Calu3 (cell line): ENCODE data around the gene SIX5. TPM values are rescaled to one million over a fixed set of nuclear protein-coding genes. Genes with fewer than 3 reads are reported as not detected.
A peak's percentile ranks its signal among the peaks of the same experiment; 100 is the strongest.

Experiments used
- BruUV-seq: library from RNA; stranded (reverse); fragments of 400-500 nt; replicated peaks from 2 replicates; lab custom pipeline; 2021; lab: Mats Ljungman, UMichigan
- CTCF ChIA-PET: fragments of 300-600 bp; sonication (Branson Sonifier 250); formaldehyde crosslinking; loops from one replicate; lab custom pipeline; 2022; ENCODE audit warnings: antibody characterized with exemption; lab: Charles Lee
- DNase-seq: peaks from one replicate; pipeline ENCODE4 v3.0.0; 2022
- H3K27ac Mint-ChIP-seq: one replicate; pipeline ENCODE4 v1.8.0; 2022; ENCODE audit warnings: mixed read lengths; ENCODE audit not compliant: unreplicated experiment
- H3K27me3 Mint-ChIP-seq: one replicate; pipeline ENCODE4 v1.8.0; 2022; ENCODE audit warnings: mixed read lengths; ENCODE audit not compliant: unreplicated experiment
- H3K36me3 Mint-ChIP-seq: one replicate; pipeline ENCODE4 v1.8.0; 2022; ENCODE audit warnings: mild to moderate bottlenecking, moderate library complexity, mixed read lengths; ENCODE audit not compliant: insufficient read depth, unreplicated experiment
- H3K4me1 Mint-ChIP-seq: one replicate; pipeline ENCODE4 v1.8.0; 2022; ENCODE audit warnings: mild to moderate bottlenecking, low read depth, mixed read lengths; ENCODE audit not compliant: unreplicated experiment
- H3K4me3 Mint-ChIP-seq: one replicate; pipeline ENCODE4 v1.8.0; 2022; ENCODE audit warnings: mild to moderate bottlenecking, low read depth, moderate library complexity, mixed read lengths; ENCODE audit not compliant: unreplicated experiment
- H3K9me3 Mint-ChIP-seq: one replicate; pipeline ENCODE4 v1.8.0; 2022; ENCODE audit warnings: low read depth, mixed read lengths; ENCODE audit not compliant: unreplicated experiment
- intact Hi-C: fragments of 100-400 bp; cut with micrococcal nuclease; formaldehyde crosslinking; loops from one replicate; pipeline ENCODE4 v1.10.0; 2022; ENCODE audit not compliant: unreplicated experiment
- total RNA-seq: library from RNA; stranded (reverse); gene quantifications from 2 replicates; pipeline ENCODE4 v1.2.3, GENCODE V29; 2022
- TF ChIP-seq, protein P1 (sequence below): fragments of 200-600 bp; IDR thresholded peaks from one replicate; pipeline ENCODE4 v1.8.0; 2022; ENCODE audit warnings: antibody characterized with exemption; ENCODE audit not compliant: unreplicated experiment

SIX5 gene
- total RNA-seq, 1 experiment from 2014 or later: 15.0 TPM

DNA sequence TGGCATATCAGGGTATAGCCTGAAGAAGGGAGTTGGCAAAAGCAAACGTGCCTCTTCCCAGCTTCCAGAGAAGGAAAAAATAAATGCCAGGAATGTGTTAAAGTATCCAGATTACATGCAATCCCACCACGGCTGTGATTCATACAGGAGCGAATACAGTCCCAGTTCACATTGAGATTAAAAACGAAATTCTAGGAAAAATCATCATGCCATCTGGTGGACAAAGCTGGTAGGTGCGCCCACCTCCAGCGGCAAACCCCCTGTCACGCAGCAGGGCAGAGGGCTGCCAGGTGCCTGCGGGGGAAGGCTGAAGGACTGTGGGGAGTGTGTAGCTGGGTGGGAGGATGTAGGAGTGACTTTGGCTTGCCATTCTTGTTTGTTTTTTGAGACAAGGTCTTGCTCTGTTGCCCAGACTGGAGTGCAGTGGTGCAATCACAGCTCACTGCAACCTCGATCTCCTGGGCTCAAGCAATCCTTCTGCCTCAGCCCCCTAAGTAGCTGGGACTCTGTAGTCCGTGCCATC is 30.0 kb upstream of the SIX5 start:
- H3K27ac Mint-ChIP-seq: no peak overlapping the region
- H3K4me1 Mint-ChIP-seq: peaks cover 9% of the 10 kb centered on the region
- peak; percentile 77 for DNase-seq
- TF ChIP-seq, protein P1, sequence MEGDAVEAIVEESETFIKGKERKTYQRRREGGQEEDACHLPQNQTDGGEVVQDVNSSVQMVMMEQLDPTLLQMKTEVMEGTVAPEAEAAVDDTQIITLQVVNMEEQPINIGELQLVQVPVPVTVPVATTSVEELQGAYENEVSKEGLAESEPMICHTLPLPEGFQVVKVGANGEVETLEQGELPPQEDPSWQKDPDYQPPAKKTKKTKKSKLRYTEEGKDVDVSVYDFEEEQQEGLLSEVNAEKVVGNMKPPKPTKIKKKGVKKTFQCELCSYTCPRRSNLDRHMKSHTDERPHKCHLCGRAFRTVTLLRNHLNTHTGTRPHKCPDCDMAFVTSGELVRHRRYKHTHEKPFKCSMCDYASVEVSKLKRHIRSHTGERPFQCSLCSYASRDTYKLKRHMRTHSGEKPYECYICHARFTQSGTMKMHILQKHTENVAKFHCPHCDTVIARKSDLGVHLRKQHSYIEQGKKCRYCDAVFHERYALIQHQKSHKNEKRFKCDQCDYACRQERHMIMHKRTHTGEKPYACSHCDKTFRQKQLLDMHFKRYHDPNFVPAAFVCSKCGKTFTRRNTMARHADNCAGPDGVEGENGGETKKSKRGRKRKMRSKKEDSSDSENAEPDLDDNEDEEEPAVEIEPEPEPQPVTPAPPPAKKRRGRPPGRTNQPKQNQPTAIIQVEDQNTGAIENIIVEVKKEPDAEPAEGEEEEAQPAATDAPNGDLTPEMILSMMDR: peak; percentile 83
- no peaks in the 10 kb centered on the region for H3K9me3 Mint-ChIP-seq
- intact Hi-C loops: loop anchor here (2.0 kb wide), 1 partner anchor 30 kb away; the partner anchor contains the start of gene SIX5
- BruUV-seq: no TSS peak
- peaks cover 1% of the 10 kb centered on the region for H3K36me3 Mint-ChIP-seq
- CTCF ChIA-PET: interaction anchor here (0.6 to 2.2 kb wide), 10 partner anchors 14 to 456 kb away, joined by 3 to 43 read pairs (median 3); partner anchors contain the start of genes DMPK, QPCTL, SIX5 and SNRPD2
- H3K27me3 Mint-ChIP-seq: peaks cover 22% of the 10 kb centered on the region
- H3K4me3 Mint-ChIP-seq: no peak overlapping the region

DNA sequence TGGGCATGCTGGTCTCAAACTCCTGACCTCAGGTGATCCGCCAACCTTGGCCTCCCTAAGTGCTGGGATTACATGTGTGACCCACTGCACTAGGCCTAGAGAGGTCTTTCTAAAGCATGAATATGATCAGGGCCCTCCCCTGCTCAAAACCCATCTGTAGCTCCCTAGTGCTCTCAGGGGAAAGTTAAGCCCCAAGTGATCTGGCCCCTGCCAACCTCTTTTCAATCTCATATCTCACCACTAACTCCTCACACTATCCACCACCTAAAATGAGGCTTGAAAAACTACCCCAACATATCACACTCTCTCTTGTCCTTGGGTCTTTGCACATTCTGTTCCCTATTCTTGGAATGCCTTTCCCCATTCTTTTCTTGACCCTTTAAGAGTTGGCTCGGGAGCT is 25.6 kb upstream of the SIX5 start:
- peaks cover 26% of the 10 kb centered on the region for H3K27me3 Mint-ChIP-seq
- H3K4me3 Mint-ChIP-seq: no peak overlapping the region
- TF ChIP-seq, protein P1: no peak
- H3K4me1 Mint-ChIP-seq: peaks cover 41% of the 10 kb centered on the region
- H3K36me3 Mint-ChIP-seq: peaks cover 39% of the 10 kb centered on the region
- peak overlapping the region; percentile 7 for H3K27ac Mint-ChIP-seq
- no peaks in the 10 kb centered on the region for H3K9me3 Mint-ChIP-seq
- intact Hi-C loops: no loop called here
- no TSS peak for BruUV-seq
- DNase-seq: no peak
- CTCF ChIA-PET: interaction anchor here (0.6 to 1.5 kb wide), 2 partner anchors 12 to 25 kb away, joined by 7 read pairs; partner anchors contain the start of genes DMPK and SIX5

DNA sequence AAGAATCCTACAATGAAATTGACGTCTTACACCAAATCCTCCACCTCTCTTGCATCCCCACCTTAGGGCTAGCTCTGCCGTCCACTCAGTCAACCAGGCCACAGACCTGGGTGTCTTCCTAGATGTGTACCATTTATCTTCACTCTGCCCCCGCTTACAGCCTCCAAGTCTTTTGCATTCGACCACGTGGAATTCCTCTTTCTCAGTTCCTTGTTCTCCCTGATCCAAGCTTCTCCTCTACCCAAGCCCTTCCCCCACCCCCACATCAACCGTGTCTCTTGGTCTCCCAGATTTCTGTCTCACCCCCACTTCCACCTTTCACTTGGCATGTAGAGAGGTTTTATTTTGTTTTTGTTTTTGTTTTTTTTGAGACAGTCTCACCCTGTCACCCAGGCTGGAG is 24.8 kb upstream of the SIX5 start:
- Mint-ChIP-seq H3K4me3 (peak overlapping the region; percentile 93), H3K9me3 (no peaks in the 10 kb centered on the region), H3K27me3 (peaks cover 26% of the 10 kb centered on the region), H3K36me3 (peaks cover 45% of the 10 kb centered on the region), H3K27ac (peak overlapping the region; percentile 83), H3K4me1 (peaks cover 35% of the 10 kb centered on the region)
- intact Hi-C loops: no loop called here
- no peak for DNase-seq
- no TSS peak for BruUV-seq
- CTCF ChIA-PET: interaction anchor here (1.5 kb wide), 1 partner anchor 24 kb away, joined by 7 read pairs; the partner anchor contains the start of gene SIX5
- TF ChIP-seq, protein P1: no peak

DNA sequence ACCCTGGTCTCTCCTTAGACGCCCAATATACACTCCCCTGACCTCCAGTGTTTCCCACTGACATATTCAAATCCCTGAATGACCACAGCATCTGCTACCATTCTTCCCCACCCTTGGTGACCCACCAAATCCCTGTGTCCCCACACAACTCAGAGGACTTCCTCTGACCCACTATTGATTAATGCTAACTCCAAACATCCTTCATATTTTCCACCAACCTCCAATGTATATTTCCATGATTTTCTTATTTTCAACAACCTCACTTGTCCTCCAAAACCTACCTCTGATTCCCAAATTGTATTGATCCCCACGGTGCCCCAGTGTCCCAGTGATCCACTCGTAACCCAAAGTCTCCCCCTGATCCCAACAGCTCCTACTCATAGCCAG is 24.1 kb upstream of the SIX5 start:
- intact Hi-C loops: no loop called here
- Mint-ChIP-seq H3K36me3 (peaks cover 46% of the 10 kb centered on the region), H3K4me1 (peaks cover 33% of the 10 kb centered on the region), H3K27ac (peak overlapping the region; percentile 83), H3K9me3 (no peaks in the 10 kb centered on the region), H3K4me3 (peak overlapping the region; percentile 93), H3K27me3 (peaks cover 26% of the 10 kb centered on the region)
- TF ChIP-seq, protein P1: no peak
- CTCF ChIA-PET: interaction anchor here (0.6 to 1.8 kb wide), 7 partner anchors 12 to 149 kb away, joined by 3 to 16 read pairs (median 4); partner anchors contain the start of gene SIX5
- BruUV-seq: no TSS peak
- no peak for DNase-seq
